Measurements from ENCODE around the gene SGMS1. TPM values are rescaled to one million over a fixed set of nuclear protein-coding genes. Genes with fewer than 3 reads are reported as not detected.

Gene SGMS1
- total and polyA plus RNA-seq, 4 donors = 15.8 to 142 (median 41.3) TPM

DNA sequence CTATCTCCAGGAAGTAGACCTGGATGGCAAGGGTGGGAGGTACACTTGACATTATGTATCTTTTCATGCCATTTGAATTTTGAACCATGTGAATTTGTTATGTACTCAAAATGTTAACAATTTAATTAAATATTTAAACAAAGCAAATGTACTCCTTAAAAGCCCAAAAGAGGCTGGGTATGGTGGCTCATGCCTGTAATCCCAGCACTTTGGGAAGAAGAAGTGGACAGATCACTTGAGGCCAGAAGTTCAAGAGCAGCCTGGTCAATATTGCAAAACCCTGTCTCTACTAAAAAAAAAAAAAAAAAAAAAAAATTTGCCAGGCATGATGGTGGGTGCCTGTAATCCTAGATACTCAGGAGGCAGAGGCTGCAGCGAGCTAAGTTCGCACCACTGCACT lies 235.6 kb downstream of the SGMS1 start:
- Histone ChIP-seq H3K4me1 (ENCODE audit: control insufficient read depth in 5 of 5, insufficient read depth in 5 of 5, low read length in 5 of 5) (peaks cover 0 to 25% (median 17%) of the 10 kb centered on the region in 5 donors), H3K4me3 (no peak overlapping the region), H3K9me3 (ENCODE audit: control insufficient read depth in 4 of 4, insufficient read depth in 3 of 4, low read length in 3 of 4) (no peaks in the 10 kb centered on the region), H3K27me3 (ENCODE audit: control insufficient read depth in 3 of 3, insufficient read depth in 3 of 3, low read length in 2 of 3) (no peaks in the 10 kb centered on the region), H3K36me3 (ENCODE audit: control insufficient read depth in 4 of 4, insufficient read depth in 4 of 4, low read length in 4 of 4) (no peaks in the 10 kb centered on the region), H3K9ac (ENCODE audit: insufficient read depth in 1 of 2, low read length in 2 of 2) (no peak overlapping the region), H3K27ac (ENCODE audit: low read depth in 1 of 2, low read length in 1 of 2) (no peak overlapping the region)
- DNase-seq (peak in 1 of 3 donors; percentile 46), ATAC-seq (ENCODE audit: insufficient read depth, low FRiP score) (peak; percentile 48)
- TF ChIP-seq, protein P1, sequence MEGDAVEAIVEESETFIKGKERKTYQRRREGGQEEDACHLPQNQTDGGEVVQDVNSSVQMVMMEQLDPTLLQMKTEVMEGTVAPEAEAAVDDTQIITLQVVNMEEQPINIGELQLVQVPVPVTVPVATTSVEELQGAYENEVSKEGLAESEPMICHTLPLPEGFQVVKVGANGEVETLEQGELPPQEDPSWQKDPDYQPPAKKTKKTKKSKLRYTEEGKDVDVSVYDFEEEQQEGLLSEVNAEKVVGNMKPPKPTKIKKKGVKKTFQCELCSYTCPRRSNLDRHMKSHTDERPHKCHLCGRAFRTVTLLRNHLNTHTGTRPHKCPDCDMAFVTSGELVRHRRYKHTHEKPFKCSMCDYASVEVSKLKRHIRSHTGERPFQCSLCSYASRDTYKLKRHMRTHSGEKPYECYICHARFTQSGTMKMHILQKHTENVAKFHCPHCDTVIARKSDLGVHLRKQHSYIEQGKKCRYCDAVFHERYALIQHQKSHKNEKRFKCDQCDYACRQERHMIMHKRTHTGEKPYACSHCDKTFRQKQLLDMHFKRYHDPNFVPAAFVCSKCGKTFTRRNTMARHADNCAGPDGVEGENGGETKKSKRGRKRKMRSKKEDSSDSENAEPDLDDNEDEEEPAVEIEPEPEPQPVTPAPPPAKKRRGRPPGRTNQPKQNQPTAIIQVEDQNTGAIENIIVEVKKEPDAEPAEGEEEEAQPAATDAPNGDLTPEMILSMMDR (IDR thresholded peaks at IDR 0.05; ENCODE audit: control extremely low read depth, extremely low read depth) = no peak
- 75 to 93% methylated on average over 2 of the region's 2 CpGs for WGBS, 2 donors

DNA sequence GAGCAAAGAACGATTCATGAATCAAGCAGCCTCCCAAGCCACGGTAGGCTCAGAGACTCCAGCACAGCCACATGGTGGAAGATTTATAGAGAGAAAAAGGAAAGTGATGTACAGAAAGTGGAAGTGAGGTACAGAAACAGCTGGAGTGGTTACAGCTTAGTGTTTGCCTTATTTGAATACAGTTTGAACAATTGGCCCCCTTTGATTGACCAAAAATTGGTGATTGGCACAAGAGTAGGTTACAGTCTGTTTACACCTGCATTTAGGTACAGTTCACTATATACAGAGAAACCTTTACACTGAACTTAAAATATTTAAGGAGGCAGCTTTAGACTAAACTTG lies 236.1 kb downstream of the SGMS1 start:
- Histone ChIP-seq H3K36me3 (ENCODE audit: control insufficient read depth in 4 of 4, insufficient read depth in 4 of 4, low read length in 4 of 4) (no peaks in the 10 kb centered on the region), H3K27ac (ENCODE audit: low read depth in 1 of 2, low read length in 1 of 2) (no peak overlapping the region), H3K9me3 (ENCODE audit: control insufficient read depth in 4 of 4, insufficient read depth in 3 of 4, low read length in 3 of 4) (no peaks in the 10 kb centered on the region), H3K9ac (ENCODE audit: insufficient read depth in 1 of 2, low read length in 2 of 2) (no peak overlapping the region), H3K4me1 (ENCODE audit: control insufficient read depth in 5 of 5, insufficient read depth in 5 of 5, low read length in 5 of 5) (peaks cover 0 to 27% (median 17%) of the 10 kb centered on the region in 5 donors), H3K27me3 (ENCODE audit: control insufficient read depth in 3 of 3, insufficient read depth in 3 of 3, low read length in 2 of 3) (no peaks in the 10 kb centered on the region), H3K4me3 (no peak overlapping the region)
- TF ChIP-seq, protein P1 (IDR thresholded peaks at IDR 0.05; ENCODE audit: control extremely low read depth, extremely low read depth) = no peak
- no peak for ATAC-seq (ENCODE audit: insufficient read depth, low FRiP score)
- WGBS, 2 donors = 52% methylated on average over 2 of the region's 2 CpGs
- no peak for DNase-seq

DNA sequence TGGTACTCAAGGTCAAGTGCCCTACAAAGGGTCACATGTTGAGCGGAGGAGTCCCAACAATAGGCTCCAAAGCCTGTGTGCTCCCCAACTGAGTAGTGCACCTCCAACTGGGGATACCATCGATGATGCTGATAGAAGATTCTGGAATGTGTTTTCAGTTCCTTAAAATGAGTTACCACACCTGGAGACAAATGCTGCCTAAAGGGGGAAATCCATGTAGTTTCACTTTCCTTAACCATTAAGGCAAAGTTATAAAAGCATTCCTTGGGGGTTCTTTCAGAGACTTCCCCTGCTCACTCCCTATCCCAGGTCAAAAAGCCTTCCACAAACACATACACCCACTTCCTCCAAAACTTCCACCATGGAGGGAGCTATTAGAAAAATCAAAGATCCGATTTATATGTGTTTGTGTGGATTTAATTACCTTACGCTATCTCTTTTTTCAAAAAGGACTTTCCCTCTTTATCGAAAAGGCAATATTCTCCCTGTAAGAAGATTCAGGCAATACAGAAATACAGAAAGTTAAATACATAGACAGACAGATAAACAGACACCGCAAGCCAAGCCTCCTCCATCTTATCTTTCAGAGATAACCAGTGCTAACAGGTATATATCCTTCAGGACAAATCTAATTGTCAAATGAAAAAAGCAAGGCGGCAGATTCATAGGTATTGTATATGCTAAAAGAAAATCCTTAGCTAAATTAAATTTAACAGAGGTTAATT lies 236.6 kb downstream of the SGMS1 start:
- WGBS, 2 donors = 91 to 96% methylated on average over 7 of the region's 7 CpGs
- H3K4me3 ChIP-seq = no peak overlapping the region
- DNase-seq (no peak), ATAC-seq (ENCODE audit: insufficient read depth, low FRiP score) (no peak)
- H3K9ac ChIP-seq (ENCODE audit: insufficient read depth in 1 of 2, low read length in 2 of 2) = no peak overlapping the region
- H3K36me3 ChIP-seq (ENCODE audit: control insufficient read depth in 4 of 4, insufficient read depth in 4 of 4, low read length in 4 of 4) = no peaks in the 10 kb centered on the region
- TF ChIP-seq, protein P1 (IDR thresholded peaks at IDR 0.05; ENCODE audit: control extremely low read depth, extremely low read depth) = no peak
- no peaks in the 10 kb centered on the region for H3K27me3 ChIP-seq (ENCODE audit: control insufficient read depth in 3 of 3, insufficient read depth in 3 of 3, low read length in 2 of 3)
- H3K4me1 ChIP-seq (ENCODE audit: control insufficient read depth in 5 of 5, insufficient read depth in 5 of 5, low read length in 5 of 5) = peaks cover 0 to 31% (median 15%) of the 10 kb centered on the region in 5 donors
- H3K27ac ChIP-seq (ENCODE audit: low read depth in 1 of 2, low read length in 1 of 2) = no peak overlapping the region
- H3K9me3 ChIP-seq (ENCODE audit: control insufficient read depth in 4 of 4, insufficient read depth in 3 of 4, low read length in 3 of 4) = no peaks in the 10 kb centered on the region

All from lung (tissue), 12 donors.